ENCODE results near the gene PAK4. TPM values are rescaled to one million over a fixed set of nuclear protein-coding genes. Genes with fewer than 3 reads are reported as not detected.
A peak's percentile ranks its signal among the peaks of the same experiment; 100 is the strongest.

PAK4 gene
- polyA plus RNA-seq, 3 donors from 2014 or later, result 0.68 to 2.1 (median 1.5) TPM

DNA sequence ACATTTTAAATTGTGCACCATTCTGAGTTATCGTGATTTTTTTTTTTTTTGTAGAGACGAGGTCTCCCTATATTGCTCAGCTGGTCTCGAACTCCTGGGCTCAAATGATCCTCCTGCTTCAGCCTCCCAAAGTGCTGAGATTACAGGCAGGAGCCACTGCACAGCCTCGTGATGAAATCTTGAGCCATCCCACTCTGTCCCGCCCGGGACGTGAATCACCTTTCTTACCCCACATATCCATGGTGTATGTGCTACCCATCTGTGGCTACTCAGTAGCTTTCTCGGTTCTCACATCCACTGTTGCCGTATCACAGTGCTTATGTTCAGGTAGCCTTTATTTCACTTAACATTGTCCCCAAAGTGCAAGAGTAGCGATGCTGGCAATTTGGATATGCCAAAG is 26.5 kb downstream of the PAK4 start:
- Mint-ChIP-seq H3K27ac (no peak overlapping the region), H3K36me3 (no peaks in the 10 kb centered on the region), H3K9me3 (no peaks in the 10 kb centered on the region), H3K4me1 (peaks cover 39 to 42% of the 10 kb centered on the region in 2 donors), H3K27me3 (ENCODE audit: low read depth in 3 of 3) (peaks cover 0 to 3% (median 2%) of the 10 kb centered on the region in 3 donors), H3K4me3 (no peak overlapping the region)
- DNase-seq, result no peak

DNA sequence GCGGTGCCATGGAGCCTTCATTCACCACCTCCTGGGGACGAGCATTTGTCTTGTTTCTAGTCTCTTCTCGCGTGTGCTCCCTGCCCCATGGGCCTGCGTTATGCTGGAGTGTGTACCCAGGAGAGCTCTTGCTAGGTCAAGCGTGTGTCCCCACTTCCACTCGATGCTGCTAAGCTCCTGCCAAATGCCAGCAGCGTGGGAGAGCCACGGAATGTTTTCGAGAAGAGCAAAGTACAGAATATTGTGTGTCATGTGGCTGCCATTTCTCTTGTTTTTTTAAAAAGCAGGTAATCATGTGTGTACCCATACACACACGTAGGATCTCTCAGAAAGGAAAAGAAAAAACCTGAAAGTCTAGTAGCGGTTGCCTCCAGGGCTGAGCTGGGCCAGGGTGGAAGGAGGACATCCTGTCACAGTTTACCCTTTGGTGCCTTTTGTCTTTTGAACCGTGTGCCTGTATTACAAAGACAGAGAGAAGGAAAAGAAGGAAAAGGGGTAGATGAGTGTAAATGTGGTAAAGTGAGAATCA is 28.6 kb downstream of the PAK4 start:
- no peaks in the 10 kb centered on the region for H3K9me3 Mint-ChIP-seq
- peaks cover 0 to 7% (median 2%) of the 10 kb centered on the region in 3 donors for H3K27me3 Mint-ChIP-seq (ENCODE audit: low read depth in 3 of 3)
- peak overlapping the region in 1 of 6 donors; percentile 45 for H3K27ac Mint-ChIP-seq
- DNase-seq, result no peak
- H3K36me3 Mint-ChIP-seq, result no peaks in the 10 kb centered on the region
- peaks cover 37 to 44% of the 10 kb centered on the region in 2 donors for H3K4me1 Mint-ChIP-seq
- H3K4me3 Mint-ChIP-seq, result no peak overlapping the region

DNA sequence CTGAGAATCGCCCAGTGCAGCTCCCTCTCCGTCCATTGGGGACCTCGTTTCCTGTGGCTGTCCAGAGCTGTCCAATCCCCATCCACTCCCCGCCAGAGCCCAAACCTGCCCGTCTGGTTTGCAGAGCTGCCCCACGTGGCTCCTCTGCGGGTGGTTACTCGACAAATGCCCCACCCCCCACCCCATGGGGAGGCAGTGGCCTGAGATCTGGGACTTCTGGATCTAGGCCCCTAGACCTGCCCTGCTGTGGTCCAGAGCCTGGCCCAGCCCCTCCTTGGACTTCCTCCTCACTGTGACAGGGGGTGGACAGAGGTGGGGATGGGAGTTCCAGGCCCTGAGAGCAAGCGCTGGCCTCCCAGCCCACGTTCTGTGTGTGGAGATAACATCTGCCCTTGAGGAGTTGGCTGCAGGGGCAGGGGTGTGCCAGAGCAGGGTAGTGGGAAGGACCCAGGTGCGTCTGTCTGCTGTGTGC is 29.1 kb downstream of the PAK4 start:
- Mint-ChIP-seq H3K4me1 (peaks cover 35 to 44% of the 10 kb centered on the region in 2 donors), H3K4me3 (no peak overlapping the region), H3K27ac (no peak overlapping the region), H3K36me3 (no peaks in the 10 kb centered on the region), H3K27me3 (ENCODE audit: low read depth in 3 of 3) (peaks cover 2 to 7% (median 2%) of the 10 kb centered on the region in 3 donors), H3K9me3 (no peaks in the 10 kb centered on the region)
- DNase-seq, result no peak

DNA sequence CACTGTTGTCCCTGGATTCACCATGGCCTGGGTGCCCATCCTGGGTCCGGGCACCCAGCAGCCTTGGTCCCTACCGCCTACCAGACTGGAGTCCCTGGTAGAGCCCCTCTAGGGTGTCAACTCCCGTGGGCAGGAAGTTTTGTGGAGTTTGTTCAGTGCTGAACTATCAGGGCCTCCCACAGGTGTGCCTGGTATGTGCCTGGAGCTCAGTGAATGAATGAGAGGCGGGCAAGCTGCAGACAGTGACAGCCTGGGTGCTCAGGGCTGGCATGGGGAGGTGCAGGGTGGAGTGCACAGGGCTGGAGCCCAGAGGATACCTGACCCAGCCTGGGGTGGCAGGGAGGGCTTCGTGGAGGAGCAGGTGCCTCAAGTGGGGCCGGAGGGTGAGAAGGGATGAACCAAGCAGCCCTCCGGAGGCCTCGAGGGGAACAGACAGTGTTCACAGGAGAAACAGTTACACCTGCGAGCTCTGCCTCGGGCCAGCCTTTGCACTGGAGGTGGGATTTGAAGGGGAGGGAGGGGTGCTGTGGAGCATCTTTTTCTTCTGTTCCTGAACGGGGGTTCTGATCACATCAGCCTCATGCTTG is 29.6 kb downstream of the PAK4 start:
- no peaks in the 10 kb centered on the region for H3K9me3 Mint-ChIP-seq
- no peak overlapping the region for H3K4me3 Mint-ChIP-seq
- H3K27me3 Mint-ChIP-seq (ENCODE audit: low read depth in 3 of 3), result peaks cover 2 to 7% (median 2%) of the 10 kb centered on the region in 3 donors
- H3K4me1 Mint-ChIP-seq, result peaks cover 37 to 47% of the 10 kb centered on the region in 2 donors
- H3K36me3 Mint-ChIP-seq, result no peaks in the 10 kb centered on the region
- no peak overlapping the region for H3K27ac Mint-ChIP-seq
- DNase-seq, result no peak

DNA sequence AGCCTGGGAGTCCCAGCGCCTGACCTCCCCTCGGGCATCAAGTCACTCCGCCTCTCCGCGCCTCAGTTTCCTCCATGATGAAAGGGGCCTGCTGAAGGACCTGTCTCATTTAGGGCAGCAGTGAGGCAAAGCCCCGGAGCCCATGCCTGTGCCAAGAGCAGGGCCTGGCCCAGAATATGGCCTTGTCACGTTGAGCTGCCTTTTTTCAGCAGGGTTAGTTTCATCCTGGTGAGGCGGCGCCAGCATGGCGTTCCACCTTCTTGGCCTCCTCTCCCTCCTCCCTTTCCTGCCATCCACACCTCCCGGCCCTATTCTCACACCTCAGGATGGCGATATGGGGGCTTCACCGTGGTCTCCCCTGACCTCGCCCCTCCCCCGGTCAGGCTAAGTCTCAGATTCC is 30.2 kb downstream of the PAK4 start:
- H3K36me3 Mint-ChIP-seq, result no peaks in the 10 kb centered on the region
- no peaks in the 10 kb centered on the region for H3K9me3 Mint-ChIP-seq
- peaks cover 2 to 7% (median 2%) of the 10 kb centered on the region in 3 donors for H3K27me3 Mint-ChIP-seq (ENCODE audit: low read depth in 3 of 3)
- H3K4me3 Mint-ChIP-seq, result no peak overlapping the region
- H3K27ac Mint-ChIP-seq, result no peak overlapping the region
- no peak for DNase-seq
- H3K4me1 Mint-ChIP-seq, result peaks cover 40 to 50% of the 10 kb centered on the region in 2 donors

DNA sequence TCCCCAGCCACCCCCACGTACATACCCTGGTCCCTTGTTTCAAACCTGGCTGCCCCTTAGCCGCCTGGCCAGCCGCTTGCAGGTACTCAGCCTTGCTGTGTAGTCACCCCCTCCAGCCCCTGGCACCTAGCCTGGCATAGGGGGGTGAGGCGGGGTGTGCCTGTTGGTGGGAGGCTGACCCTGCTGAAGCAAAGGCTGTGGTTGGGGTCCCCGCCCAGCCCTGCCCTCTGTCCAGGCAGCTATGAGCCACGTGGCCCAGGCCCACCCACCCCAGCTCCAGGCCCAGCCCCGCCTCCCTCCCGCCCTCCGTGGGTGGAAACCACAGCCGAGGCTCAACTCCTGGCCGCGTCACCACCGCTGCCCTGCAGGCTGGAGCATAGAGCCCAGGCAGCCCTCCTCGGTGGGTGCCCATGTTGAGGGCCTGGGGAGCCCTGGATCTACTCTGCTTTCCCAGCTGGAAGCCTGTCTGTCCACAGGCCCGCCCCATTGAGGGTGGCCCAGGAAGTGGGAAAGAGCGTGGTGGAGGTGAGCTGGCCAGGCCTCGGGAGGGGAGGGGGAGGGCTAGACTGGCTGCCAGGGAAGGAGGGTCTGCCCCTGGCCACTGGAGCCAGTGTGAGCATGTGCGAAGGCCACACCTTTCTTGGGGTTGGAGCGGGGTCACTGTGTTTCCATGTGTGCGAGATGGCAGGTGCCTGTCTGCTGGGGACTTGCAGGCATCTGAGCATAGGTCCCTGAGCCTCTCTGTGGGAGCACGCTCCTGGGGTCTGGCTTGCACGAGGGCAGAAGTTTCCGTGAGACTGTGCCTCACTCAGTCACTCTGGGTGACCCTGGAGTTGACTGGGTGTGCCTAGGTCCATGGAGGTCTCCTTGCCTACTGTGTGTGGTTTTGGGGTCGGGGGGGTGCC is 31.0 kb downstream of the PAK4 start:
- Mint-ChIP-seq H3K27ac (peak overlapping the region in 2 of 6 donors; percentile 26 to 61), H3K36me3 (no peaks in the 10 kb centered on the region), H3K27me3 (ENCODE audit: low read depth in 3 of 3) (peaks cover 2 to 8% (median 2%) of the 10 kb centered on the region in 3 donors), H3K4me3 (peak overlapping the region in 1 of 5 donors; percentile 23), H3K9me3 (no peaks in the 10 kb centered on the region), H3K4me1 (peaks cover 35 to 49% of the 10 kb centered on the region in 2 donors)
- DNase-seq, result no peak

DNA sequence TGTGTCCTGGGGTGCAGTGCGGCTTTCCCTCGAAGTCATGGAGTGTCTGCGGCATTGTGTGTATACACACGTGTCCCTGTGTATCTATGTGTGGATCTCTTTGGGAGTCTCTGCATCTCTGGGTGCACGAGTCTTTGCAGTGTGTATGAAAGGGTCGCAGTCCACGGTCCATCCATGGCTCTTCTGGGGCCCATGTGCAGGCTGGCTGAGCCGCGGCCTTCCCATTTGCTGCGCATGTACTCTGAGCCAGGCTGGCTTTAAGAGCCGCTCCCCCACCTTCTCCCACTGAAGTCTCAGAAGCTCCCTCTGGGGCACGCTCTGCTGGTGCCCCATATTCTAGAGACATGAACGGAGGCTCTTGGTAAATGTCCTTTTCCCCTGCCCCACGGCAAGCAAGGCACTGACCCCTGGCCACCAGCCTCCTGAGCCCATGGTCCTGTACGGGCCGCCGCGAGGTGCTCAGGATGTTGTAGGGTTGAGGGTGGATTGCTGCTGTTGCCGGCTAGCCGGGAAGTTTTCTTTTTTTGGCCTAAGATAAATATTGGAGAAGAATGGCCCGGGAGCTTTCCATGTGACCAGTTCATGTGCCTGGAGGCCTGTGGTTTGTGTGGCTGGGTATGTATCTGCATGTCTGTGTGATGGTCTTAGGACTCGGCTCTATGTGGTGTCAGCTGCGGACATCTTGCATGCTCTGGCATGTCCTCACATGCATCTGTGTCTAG is 31.9 kb downstream of the PAK4 start:
- no peaks in the 10 kb centered on the region for H3K9me3 Mint-ChIP-seq
- peak overlapping the region in 3 of 5 donors; percentile 15 to 41 (median 23) for H3K4me3 Mint-ChIP-seq
- H3K4me1 Mint-ChIP-seq, result peaks cover 36 to 47% of the 10 kb centered on the region in 2 donors
- peaks cover 2 to 8% (median 2%) of the 10 kb centered on the region in 3 donors for H3K27me3 Mint-ChIP-seq (ENCODE audit: low read depth in 3 of 3)
- H3K36me3 Mint-ChIP-seq, result no peaks in the 10 kb centered on the region
- no peak for DNase-seq
- H3K27ac Mint-ChIP-seq, result peak overlapping the region in 2 of 6 donors; percentile 40 to 61

DNA sequence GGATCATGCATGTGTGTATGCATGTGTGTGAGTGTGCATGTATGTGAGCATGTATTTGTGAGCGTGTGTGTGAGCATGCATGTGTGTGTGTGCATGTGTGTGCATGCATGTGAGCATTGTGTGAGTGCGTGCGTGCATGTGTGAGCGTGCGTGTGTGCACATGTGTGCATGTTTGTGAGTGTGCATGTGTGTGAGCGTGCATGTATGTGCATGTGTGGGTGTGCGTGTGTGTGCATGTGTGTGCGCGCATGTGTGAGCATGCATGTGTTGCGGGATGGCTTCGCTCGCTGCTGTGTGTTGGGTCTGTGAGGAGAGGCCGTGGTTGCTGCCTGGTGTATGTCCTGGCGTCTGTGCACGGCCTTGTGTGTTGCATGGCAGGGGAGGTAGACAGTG is 32.4 kb downstream of the PAK4 start:
- peaks cover 2 to 8% (median 2%) of the 10 kb centered on the region in 3 donors for H3K27me3 Mint-ChIP-seq (ENCODE audit: low read depth in 3 of 3)
- H3K36me3 Mint-ChIP-seq, result no peaks in the 10 kb centered on the region
- DNase-seq, result no peak
- no peak overlapping the region for H3K4me3 Mint-ChIP-seq
- peak overlapping the region in 3 of 6 donors; percentile 40 to 72 (median 49) for H3K27ac Mint-ChIP-seq
- no peaks in the 10 kb centered on the region for H3K9me3 Mint-ChIP-seq
- peaks cover 42 to 52% of the 10 kb centered on the region in 2 donors for H3K4me1 Mint-ChIP-seq

DNA sequence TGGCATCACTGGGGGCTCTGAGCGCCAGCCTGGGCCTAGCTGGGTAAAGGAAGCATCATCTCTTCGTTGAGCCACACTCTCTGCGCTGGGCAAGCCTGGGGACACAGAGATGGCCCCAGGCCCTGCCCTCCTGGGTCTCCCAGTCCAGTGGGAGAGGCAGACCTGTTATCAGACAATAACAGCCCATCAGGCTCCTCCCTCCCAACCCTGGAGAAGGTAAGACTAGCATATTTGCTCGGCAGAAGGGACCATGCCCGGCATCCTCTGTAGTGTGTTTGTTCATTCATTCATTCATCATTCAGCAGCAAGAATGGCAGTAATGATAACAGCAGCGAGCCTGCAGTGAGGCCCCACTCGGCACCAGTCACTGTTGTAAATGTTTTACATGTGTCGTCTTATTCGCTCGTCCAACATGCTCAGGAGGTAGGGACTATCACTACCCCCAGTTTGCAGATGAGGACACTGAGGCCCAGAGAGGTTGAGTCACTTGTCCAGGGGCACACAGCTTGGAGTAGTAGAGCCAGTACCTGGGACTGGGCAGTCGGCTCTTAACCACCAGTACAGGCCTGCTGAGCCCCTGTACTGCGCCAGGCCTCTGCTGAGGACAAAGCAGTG is 33.2 kb downstream of the PAK4 start:
- DNase-seq, result no peak
- Mint-ChIP-seq H3K36me3 (no peaks in the 10 kb centered on the region), H3K4me1 (peaks cover 48 to 56% of the 10 kb centered on the region in 2 donors), H3K4me3 (no peak overlapping the region), H3K27me3 (ENCODE audit: low read depth in 3 of 3) (peaks cover 2 to 8% (median 2%) of the 10 kb centered on the region in 3 donors), H3K27ac (peak overlapping the region in 1 of 6 donors; percentile 64), H3K9me3 (no peaks in the 10 kb centered on the region)

DNA sequence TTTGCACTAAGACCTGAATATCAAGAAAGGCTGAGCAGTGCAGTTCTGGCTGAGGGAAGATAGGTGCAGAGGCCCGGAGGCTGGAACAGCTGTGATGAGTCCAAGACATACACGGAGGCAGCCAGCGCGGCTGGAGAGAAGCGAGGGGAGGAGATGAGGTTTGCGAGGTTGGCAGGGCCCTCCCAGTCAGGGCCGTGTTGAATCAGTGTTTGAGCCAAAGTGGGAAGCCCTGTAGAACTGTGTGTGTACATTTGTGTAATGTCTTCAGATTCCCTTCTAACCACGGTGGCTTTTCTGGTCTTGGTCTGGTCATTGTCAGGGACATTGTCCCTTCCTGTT is 34.9 kb downstream of the PAK4 start:
- Mint-ChIP-seq H3K4me3 (peak overlapping the region in 1 of 5 donors; percentile 14), H3K27ac (peak overlapping the region in 3 of 6 donors; percentile 43 to 73 (median 56)), H3K4me1 (peaks cover 40 to 50% of the 10 kb centered on the region in 2 donors), H3K27me3 (ENCODE audit: low read depth in 3 of 3) (peaks cover 2 to 8% (median 2%) of the 10 kb centered on the region in 3 donors), H3K9me3 (no peaks in the 10 kb centered on the region), H3K36me3 (no peaks in the 10 kb centered on the region)
- DNase-seq, result no peak

DNA sequence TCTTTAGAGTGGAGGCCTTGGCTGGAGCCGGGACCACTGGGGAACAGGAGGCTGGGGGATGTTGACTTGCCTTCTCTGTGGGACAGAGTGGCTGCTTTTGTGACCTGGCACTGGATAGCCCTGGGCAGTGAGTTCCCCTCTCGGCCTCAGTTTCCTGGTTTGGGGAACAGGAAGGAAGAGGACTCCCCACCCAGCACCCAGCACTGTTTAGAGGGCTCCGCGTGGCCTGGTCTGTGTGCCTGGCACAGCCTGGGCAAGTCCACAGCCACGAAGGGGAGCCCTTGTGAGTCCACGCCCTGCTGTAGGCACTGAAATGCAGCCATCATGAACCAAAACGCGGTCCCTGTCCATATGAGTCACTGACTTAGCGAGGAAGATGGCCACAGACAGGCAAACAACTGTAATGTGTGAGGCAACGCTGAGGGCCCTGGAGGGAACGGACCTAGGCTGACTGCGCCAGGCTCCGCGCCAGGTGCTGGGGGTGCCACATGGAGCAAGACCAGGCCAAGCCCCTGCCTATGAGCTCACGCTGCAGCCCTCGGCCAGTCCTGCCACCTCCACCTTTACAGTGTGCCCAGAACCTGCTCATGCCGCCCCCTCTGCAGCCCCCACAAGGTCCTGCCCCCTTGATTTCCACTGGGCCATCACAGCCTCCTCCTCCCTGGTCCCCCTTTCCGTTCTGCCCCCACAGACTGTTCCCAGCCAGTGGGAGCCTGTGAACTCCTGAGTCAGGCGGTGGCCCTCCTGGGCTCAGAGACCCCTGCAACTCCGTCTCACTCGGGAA is 35.5 kb downstream of the PAK4 start:
- Mint-ChIP-seq H3K4me3 (no peak overlapping the region), H3K36me3 (no peaks in the 10 kb centered on the region), H3K27me3 (ENCODE audit: low read depth in 3 of 3) (peaks cover 2 to 8% (median 2%) of the 10 kb centered on the region in 3 donors), H3K27ac (peak overlapping the region in 3 of 6 donors; percentile 43 to 73 (median 56)), H3K4me1 (peaks cover 40 to 46% of the 10 kb centered on the region in 2 donors), H3K9me3 (no peaks in the 10 kb centered on the region)
- DNase-seq, result no peak

DNA sequence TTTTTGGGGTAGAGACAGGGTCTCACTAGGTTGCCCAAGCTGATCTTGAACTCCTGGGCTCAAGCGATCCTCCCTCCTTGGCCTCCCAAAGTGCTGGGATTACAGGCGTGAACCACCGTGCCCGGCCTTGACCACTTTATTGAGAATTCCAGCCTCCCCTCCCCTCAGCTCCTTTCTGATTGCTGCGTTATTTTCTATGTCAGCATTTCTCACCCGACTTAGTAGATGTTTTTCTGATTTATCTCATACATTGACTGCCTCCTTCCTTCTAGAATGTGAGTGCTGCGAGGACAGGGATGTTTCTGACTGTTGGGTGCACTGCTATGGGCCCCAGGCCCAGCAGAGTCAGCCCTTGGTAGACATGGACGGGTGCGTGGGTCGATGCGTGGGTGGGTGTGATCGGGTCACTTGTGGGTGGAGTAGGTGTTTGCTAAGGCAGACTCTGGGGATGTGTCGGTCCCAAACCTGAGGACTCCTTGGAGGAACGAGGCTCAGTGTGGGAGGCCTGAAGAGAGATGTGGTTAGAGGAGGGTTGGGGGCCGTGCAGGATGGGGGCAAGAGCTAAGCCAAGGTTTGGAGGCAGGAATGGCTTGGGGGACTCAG is 37.0 kb downstream of the PAK4 start:
- H3K36me3 Mint-ChIP-seq, result no peaks in the 10 kb centered on the region
- no peak for DNase-seq
- peak overlapping the region in 2 of 5 donors; percentile 42 to 49 for H3K4me3 Mint-ChIP-seq
- peaks cover 31 to 36% of the 10 kb centered on the region in 2 donors for H3K4me1 Mint-ChIP-seq
- no peaks in the 10 kb centered on the region for H3K9me3 Mint-ChIP-seq
- peaks cover 0 to 7% (median 2%) of the 10 kb centered on the region in 3 donors for H3K27me3 Mint-ChIP-seq (ENCODE audit: low read depth in 3 of 3)
- H3K27ac Mint-ChIP-seq, result peak overlapping the region in 4 of 6 donors; percentile 31 to 80 (median 72)

Measured in immature natural killer cell (primary cell).